ENCODE data around the gene UBTF. TPM values are rescaled to one million over a fixed set of nuclear protein-coding genes. Genes with fewer than 3 reads are reported as not detected.

Gene UBTF
- total and polyA plus RNA-seq, 11 donors, result 33.1 to 61.2 (median 44.1) TPM

Small RNAs within 50 kb of the gene (microRNA-seq; reads per million reads assigned to microRNA genes)
- 0 to 2.3 (median 0.30) reads per million in 4 donors for gene MIR6782

Other genes starting within 250 kb of the UBTF start
- gene NAGS, start 215.1 kb downstream of the UBTF start, total RNA-seq, result 1 to 10 TPM in 3 of 9 donors, under 1 TPM in 6; 0.20 to 1.2 (median 0.37) TPM
- 1 to 10 TPM in 1 of 2 donors, under 1 TPM in 1; 0.57 to 1.2 TPM for gene NAGS, start 215.1 kb downstream of the UBTF start, polyA plus RNA-seq
- 10 to 100 TPM; 13.4 to 22.1 (median 19.3) TPM for gene TMEM101, start 204.7 kb downstream of the UBTF start, total RNA-seq
- 10 to 100 TPM; 16.7 to 31.1 TPM for gene TMEM101, start 204.7 kb downstream of the UBTF start, polyA plus RNA-seq
- 10 to 100 TPM; 38.4 to 55.6 (median 44.1) TPM for gene LSM12, start 153.0 kb downstream of the UBTF start, total RNA-seq
- 10 to 100 TPM; 30.8 to 41.2 TPM for gene LSM12, start 153.0 kb downstream of the UBTF start, polyA plus RNA-seq
- 10 to 100 TPM; 28.5 to 46.5 (median 36.6) TPM for gene G6PC3, start 148.9 kb downstream of the UBTF start, total RNA-seq
- 10 to 100 TPM; 52.4 to 75.1 TPM for gene G6PC3, start 148.9 kb downstream of the UBTF start, polyA plus RNA-seq
- 100 to 1,000 TPM in 2 of 9 donors, 10 to 100 TPM in 7; 54.6 to 283 (median 70.1) TPM for gene HDAC5, start 96.0 kb downstream of the UBTF start, total RNA-seq
- gene HDAC5, start 96.0 kb downstream of the UBTF start, polyA plus RNA-seq, result 10 to 100 TPM; 64.2 to 91.0 TPM
- gene HROB, start 77.7 kb downstream of the UBTF start, total RNA-seq, result 1 to 10 TPM in 4 of 9 donors, under 1 TPM in 5; 0.47 to 5.8 (median 0.84) TPM
- under 1 TPM; 0.34 to 0.42 TPM for gene HROB, start 77.7 kb downstream of the UBTF start, polyA plus RNA-seq
- gene ASB16, start 49.0 kb downstream of the UBTF start, total RNA-seq, result 10 to 100 TPM in 7 of 9 donors, 1 to 10 TPM in 2; 7.7 to 71.1 (median 13.8) TPM
- 1 to 10 TPM; 1.5 to 5.1 TPM for gene ASB16, start 49.0 kb downstream of the UBTF start, polyA plus RNA-seq
- 10 to 100 TPM; 18.8 to 37.4 (median 21.8) TPM for gene TMUB2, start 32.7 kb downstream of the UBTF start, total RNA-seq
- gene TMUB2, start 32.7 kb downstream of the UBTF start, polyA plus RNA-seq, result 10 to 100 TPM; 24.7 to 35.1 TPM
- 10 to 100 TPM; 24.1 to 51.9 (median 35.3) TPM for gene ATXN7L3, start 19.8 kb downstream of the UBTF start, total RNA-seq
- gene ATXN7L3, start 19.8 kb downstream of the UBTF start, polyA plus RNA-seq, result 10 to 100 TPM; 24.3 to 54.4 TPM
- 1 to 10 TPM in 1 of 9 donors, under 1 TPM in 7, not detected in 1; 0.29 to 3.3 (median 0.61) TPM for gene SLC4A1, start 48.5 kb upstream of the UBTF start, total RNA-seq
- under 1 TPM in 1 of 2 donors, not detected in 1; 0.03 TPM for gene SLC4A1, start 48.5 kb upstream of the UBTF start, polyA plus RNA-seq
- gene RUNDC3A, start 88.9 kb upstream of the UBTF start, total RNA-seq, result 1 to 10 TPM in 2 of 9 donors, under 1 TPM in 6, not detected in 1; 0.27 to 1.3 (median 0.57) TPM
- under 1 TPM; 0.19 to 0.57 TPM for gene RUNDC3A, start 88.9 kb upstream of the UBTF start, polyA plus RNA-seq
- 10 to 100 TPM; 37.2 to 78.5 (median 49.7) TPM for gene SLC25A39, start 105.1 kb upstream of the UBTF start, total RNA-seq
- 10 to 100 TPM; 60.2 to 96.0 TPM for gene SLC25A39, start 105.1 kb upstream of the UBTF start, polyA plus RNA-seq
- gene GRN, start 125.6 kb upstream of the UBTF start, total RNA-seq, result 100 to 1,000 TPM in 8 of 9 donors, 10 to 100 TPM in 1; 94.8 to 451 (median 196) TPM
- gene GRN, start 125.6 kb upstream of the UBTF start, polyA plus RNA-seq, result 100 to 1,000 TPM in 1 of 2 donors, 10 to 100 TPM in 1; 44.6 to 105 TPM
- gene FAM171A2, start 144.2 kb upstream of the UBTF start, total RNA-seq, result 1 to 10 TPM in 3 of 9 donors, under 1 TPM in 6; 0.40 to 2.1 (median 0.87) TPM
- gene FAM171A2, start 144.2 kb upstream of the UBTF start, polyA plus RNA-seq, result under 1 TPM; 0.42 to 0.51 TPM
- 1 to 10 TPM in 2 of 9 donors, under 1 TPM in 7; 0.16 to 1.8 (median 0.37) TPM for gene ITGA2B, start 170.0 kb upstream of the UBTF start, total RNA-seq
- under 1 TPM; 0.22 to 0.34 TPM for gene ITGA2B, start 170.0 kb upstream of the UBTF start, polyA plus RNA-seq